ENCODE measurements around the gene MEIOB. TPM values are rescaled to one million over a fixed set of nuclear protein-coding genes. Genes with fewer than 3 reads are reported as not detected.
"Not testable (repeated sequence)": the region's sequence is repeated elsewhere in the genome, so short reads cannot be mapped to it uniquely, and the experiment has no call there.

Gene MEIOB
- polyA plus RNA-seq, 1 donor = 0.57 TPM

- no peak for DNase-seq (ENCODE audit: low read depth)
These were observed 56.5 kb downstream of the MEIOB start for GRCh38 chr16:1815461-1815860.

DNA sequence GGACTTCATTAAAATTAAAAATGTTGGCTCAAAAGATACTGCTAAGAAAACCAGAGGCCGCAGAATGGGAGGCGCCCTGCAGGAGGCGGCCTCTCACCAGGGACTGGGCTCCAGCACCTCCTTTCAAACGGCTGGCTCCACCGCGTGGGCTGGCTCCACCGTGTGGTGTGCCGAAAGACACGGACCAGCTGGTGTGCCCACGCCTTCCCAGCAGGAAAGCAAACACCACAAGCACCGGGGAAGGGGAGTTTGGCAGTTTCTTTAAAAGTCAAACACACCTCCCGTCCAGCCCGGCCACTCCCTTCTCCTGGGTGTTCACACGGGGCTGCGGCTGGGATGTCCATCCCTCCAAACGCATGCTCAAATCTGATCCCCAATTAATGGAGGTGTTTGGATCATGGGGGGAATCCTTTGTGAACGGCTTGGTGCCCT lies 59.2 kb downstream of the MEIOB start:
- DNase-seq (ENCODE audit: low read depth) = no peak

DNA sequence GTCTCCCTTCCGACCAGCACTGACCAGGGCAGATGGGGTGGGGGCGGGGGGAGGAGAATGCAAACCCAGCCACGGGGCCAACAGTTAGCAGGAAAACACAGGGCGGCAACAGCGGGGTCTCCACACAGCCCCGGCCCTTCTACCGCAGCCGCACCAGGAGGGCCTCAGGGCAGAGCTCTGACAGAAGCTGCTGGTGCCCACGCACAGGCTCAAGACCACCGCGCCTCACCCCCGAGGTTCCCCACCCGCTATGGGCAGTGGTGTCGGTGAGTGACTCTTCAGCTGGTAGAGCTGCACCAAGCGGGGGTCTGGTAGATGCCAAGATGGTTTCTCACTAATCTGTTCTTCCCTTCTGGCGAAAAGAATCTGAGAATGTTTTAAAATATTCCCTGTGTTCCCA lies 61.4 kb downstream of the MEIOB start:
- DNase-seq (ENCODE audit: low read depth) = no peak

DNA sequence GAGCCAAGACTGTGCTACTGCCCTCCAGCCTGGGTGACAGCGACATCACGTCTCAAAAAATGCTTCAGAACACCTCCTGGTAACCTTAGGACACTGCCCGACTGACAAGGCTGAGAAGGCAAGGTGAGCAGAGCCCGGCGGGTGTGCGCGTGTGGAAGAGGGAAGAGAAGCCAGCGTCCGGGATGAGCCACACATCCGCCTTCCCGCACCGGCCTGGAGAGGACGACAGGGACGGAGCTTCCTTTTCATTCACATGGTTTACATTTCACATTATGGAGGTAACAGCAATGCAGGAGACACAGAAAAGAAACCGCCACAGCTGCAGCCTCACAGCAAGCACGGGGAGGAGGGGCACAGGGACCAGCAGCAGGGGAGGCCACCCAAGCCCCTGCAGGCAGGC lies 61.9 kb downstream of the MEIOB start:
- no peak for DNase-seq (ENCODE audit: low read depth)

DNA sequence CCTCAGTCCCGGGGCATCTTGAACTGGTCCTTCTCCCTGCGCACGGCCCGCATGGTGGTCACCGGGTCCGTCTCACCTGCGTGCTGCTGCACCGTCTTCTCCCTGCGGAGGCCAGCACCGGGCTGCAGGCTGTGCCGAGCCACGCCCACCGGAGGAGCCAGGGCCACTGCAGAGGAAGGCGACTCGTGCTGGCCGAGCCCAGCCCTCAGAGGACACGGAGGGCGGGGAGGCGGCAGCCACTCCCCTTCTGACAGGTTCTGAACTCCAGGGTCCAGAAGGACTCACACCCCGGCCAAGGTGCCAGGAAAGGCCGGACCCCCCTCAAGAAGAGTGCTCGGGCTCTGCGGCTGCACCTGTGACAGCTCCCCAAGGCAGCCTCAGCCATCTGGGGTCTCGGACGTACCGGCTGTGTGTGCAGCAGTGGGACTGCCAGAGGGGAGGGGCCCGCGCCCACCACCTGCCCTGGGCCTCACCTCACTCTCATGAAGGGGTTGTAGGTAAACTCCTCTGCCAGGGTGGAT lies 62.6 kb downstream of the MEIOB start:
- DNase-seq (ENCODE audit: low read depth) = no peak

GRCh38 chr16:1808691-1809090 lies 63.3 kb downstream of the MEIOB start:
- no peak for DNase-seq (ENCODE audit: low read depth)

DNA sequence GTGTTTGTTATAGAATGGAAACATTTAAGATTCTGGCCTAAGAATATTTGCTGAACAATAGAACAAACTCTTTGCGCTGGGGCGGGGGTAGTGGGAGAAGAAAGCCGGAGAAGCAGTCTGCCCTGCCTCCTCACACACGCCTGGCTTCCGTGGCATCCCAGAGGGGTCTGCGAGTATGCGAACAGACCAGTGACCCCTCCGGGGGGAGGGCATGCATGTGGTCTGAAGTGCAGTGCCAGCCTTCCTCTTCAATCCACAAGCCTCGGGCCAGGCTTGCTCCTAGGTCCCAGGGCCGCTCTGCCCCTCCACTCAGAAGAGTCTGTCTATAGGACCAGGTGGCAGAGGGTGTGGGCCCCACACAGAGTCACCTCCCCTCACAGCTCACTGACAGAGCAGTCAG lies 64.3 kb downstream of the MEIOB start:
- no peak for DNase-seq (ENCODE audit: low read depth)

- no peak for DNase-seq (ENCODE audit: low read depth)
These were observed 71.3 kb downstream of the MEIOB start for GRCh38 chr16:1800701-1801100.

DNA sequence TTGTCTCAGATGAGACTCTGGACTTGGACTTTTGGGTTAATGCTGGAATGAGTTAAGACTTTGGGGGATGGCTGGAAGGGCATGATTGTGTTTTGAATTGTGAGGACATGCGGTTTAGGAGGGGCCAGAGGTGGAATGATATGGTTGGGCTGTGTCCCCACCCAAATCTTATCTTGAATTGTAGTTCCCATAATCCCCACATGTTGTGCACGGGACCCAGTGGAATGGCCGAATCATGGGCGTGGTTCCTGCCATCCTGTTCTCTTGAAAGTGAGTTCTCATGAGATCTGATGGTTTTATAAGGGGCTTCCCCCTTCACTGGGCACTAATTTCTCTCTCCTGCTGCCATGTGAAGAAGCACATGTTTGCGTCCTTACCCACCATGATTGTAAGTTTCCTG lies 72.7 kb downstream of the MEIOB start:
- DNase-seq (ENCODE audit: low read depth) = not testable (repeated sequence)

DNA sequence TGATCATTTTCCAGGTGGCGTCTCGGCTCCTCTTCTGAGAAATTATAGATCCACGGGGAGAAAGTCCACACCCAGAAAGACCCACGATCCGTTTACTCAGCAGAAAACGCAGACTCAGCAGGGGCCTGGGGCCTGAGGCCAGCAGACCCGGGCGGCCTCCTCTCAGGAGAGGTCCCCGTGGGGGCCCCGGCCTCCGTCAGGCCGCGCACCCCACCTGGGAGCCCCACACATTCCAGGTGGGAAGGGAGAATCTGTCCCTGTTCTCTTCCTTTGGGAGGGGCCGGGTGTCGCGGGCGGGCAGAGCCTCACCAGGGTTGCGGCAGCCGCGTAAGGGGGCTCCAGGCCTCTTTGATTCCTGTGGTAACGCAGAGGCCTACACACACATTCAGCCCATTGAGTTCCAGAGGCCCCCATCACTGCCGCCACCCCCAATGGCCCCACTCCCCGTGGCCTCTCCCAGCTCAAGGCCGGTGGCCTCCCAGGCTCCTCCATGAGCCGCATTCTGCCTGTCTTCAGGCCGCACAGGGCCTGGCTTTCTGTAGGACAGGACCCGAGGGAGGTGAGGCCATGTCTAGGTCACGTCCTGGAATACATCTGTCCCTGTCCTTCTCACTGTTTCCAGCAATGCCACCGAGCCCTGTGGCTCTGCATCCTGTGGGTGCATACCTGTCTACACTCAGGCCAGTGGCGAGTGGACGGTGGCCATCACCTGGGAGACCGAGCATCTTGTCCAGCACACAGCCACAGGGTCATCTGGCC lies 76.9 kb downstream of the MEIOB start:
- no peak for DNase-seq (ENCODE audit: low read depth)

- no peak for DNase-seq (ENCODE audit: low read depth)
These were observed 77.6 kb downstream of the MEIOB start for GRCh38 chr16:1794221-1794871.

DNA sequence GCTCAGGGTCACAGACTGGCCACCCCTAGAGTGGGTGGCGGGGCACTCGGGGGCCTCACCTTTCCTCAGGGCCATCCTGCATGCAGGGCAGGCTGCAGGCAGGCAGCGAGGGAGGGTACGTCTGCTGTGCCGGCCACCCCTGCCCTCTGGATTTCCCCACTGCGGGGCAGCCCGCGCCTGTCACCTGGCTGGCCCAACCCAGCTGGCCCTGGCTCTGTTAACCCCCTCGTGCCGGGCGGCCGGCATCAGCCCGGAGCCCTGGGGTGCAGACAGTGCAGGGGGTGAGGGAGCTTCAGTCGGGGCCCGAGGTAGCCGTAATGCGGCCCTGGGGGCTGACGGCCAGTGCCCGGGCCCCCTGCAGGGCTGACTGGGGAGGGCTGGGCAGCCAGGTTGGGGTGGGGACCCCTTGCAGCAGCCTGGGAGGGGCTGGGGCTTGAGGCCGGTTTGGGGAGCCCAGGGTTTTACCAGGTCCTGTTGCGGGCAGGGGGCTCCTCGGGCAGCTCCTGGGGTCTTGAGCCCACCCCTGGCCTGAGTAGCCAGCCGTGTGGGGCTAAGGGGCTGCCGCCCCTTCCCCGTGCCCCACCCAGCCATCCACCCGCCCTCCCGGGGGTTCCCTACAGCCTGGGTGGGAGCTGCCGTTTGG lies 78.3 kb downstream of the MEIOB start, which contains the start of gene IGFALS:
TSS of gene IGFALS (minus strand) at position 128 of the 643 bp plus-strand sequence. CDS start at position 75, 53 bp downstream.
- DNase-seq (ENCODE audit: low read depth) = no peak

GRCh38 chr16:1792836-1793577 lies 79.0 kb downstream of the MEIOB start:
- DNase-seq (ENCODE audit: low read depth) = no peak

GRCh38 chr16:1791943-1792812 lies 79.8 kb downstream of the MEIOB start:
- DNase-seq (ENCODE audit: low read depth) = no peak

DNA sequence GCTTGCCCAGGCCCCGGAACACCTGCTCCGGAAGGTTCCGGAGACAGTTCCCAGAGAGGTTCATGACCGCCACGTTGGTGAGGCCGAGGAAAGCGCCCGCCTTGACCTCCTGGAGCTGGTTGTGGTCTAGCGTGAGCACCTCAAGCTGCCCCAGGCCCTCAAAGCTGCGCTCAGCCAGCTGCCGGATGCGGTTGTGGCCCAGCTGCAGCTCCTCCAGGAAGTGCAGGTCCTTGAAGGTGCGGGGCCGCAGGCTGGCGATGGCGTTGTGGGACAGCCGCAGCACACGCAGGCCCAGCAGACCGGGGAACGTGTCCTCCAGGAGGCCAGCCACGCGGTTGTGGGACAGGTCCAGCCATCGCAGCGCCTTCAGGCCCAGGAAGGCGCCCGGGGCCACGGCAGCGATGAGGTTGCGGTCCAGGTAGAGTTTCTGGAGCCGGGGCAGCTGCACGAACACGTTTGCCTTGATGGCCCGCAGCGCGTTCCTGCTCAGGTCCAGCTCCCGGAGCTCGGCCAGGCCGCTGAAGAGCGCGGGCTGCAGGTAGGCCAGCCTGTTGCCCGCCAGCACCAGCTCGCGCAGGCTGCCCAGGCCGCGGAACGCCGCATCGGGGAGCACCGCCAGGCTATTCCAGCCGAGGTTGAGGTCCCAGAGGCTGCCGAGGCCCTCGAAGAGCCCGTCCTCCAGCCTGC lies 80.6 kb downstream of the MEIOB start:
- DNase-seq (ENCODE audit: low read depth) = no peak

DNA sequence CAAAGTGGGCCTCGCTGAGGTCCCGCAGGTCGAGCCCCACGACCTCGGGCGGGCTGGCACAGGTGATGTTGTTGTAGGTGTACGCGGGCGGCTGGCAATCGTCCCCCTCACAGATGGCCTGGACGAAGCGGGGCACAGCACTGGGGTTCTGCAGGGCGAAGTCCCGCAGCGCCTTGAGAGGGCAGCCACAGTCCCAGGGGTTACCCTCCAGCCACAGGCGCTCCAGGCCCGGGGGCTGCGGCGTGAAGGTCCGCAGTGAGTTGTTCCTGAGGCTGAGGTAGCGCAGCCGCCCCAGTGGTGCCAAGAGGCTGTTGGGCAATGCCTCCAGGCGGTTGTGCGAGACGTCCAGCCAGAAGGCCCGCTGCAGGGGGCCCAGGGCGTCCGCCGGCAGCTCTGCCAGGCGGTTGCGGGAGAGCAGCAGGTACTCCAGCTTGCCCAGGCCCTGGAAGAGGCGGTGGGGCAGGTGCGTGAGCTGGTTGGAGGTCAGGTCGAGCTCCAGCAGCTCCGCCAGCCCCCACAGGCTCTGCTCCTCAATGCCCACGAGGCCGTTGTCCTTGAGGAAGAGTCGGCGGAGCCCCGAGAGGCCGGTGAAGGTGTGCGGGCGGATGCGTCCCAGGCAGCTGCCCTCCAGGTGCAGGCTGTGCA lies 81.2 kb downstream of the MEIOB start:
- no peak for DNase-seq (ENCODE audit: low read depth)

DNA sequence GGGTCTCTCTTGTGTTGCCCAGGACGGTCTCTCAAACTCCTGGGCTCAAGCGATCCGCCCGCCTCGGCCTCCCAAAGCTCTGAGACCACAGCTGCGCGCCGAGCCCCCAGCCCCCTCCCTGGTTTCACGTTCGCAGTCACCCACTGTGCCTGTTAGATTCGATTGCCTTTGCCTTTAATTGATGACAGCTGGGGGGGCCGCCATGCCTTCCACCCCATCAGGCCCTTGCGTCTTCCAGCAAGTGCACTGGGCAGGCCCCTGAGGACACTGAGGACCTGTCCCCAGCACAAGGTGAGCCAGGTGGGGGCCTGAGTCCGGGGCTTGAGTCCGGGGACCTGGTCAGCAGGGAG lies 81.7 kb downstream of the MEIOB start:
- no peak for DNase-seq (ENCODE audit: low read depth)

- no peak for DNase-seq (ENCODE audit: low read depth)
These were observed 82.3 kb downstream of the MEIOB start for GRCh38 chr16:1789643-1790045.

DNA sequence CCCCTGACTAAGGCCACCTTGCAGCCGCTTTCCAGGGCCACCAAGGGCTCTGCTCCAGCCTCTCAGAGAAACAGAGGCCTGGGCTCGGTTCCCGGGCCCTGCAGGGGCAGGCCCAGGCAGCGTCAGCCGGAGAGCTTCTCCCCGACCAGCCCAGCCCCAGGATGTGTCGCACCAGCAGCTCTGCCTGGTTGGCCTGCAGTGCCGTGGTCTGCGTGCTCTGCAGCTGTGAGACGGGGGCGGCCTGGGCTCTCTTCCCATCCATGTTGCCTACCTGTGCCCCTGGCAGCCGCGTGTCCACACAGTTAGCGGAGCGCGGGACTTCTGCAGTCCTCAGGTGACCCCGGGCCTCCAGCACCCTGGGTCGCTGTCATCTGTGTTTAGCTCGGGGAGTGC lies 83.3 kb downstream of the MEIOB start:
- DNase-seq (ENCODE audit: low read depth) = no peak

Data from forelimb muscle (tissue), 1 donor.